Stimulated activated CD4-positive, alpha-beta T cell treated with anti-CD3 and anti-CD28 coated beads, TNF-alpha, amount 100 ng/mL, for 1 hour (primary cell): ENCODE measurements around the gene PRR7.

Experiments used
- DNase-seq, 3 donors: peaks; one replicate each; pipeline ENCODE4 v3.0.0-alpha.2; 2020; ENCODE audit warnings: low read depth in 3 of 3, low spot score in 1 of 3

Gene PRR7

DNA sequence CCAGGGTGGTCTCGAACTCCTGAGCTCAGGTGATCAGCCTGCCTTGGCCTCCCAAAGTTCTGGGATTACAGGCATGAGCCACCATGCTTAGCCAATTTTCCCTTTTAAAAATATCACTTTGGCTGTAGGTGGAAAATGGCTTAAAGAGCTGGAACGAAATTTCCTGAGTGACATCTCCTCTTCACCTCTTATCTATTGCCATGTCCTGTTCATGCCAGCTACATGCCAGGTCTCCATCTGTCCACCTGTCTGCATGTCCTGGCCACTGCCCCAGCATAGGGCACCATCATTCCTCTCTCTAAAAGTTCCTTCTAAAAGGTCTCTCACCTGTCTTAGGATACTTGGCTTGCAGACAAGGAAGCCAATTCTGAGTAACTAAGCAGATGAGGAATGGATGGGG, 22.9 kb upstream of the PRR7 start:
- DNase-seq: no peak

- DNase-seq: no peak
These were observed 21.3 kb upstream of the PRR7 start for GRCh38 chr5:177425196-177425800.

- peak; percentile 94 to 100 (median 98) for DNase-seq
These were observed 20.6 kb upstream of the PRR7 start for GRCh38 chr5:177425801-177426565.

- DNase-seq: no peak
These were observed 19.9 kb upstream of the PRR7 start, which contains the start of gene GRK6 for GRCh38 chr5:177426566-177427210. Gene GRK6 (plus strand): TSS chr5:177426676. CDS start chr5:177426846, 170 bp downstream.

DNA sequence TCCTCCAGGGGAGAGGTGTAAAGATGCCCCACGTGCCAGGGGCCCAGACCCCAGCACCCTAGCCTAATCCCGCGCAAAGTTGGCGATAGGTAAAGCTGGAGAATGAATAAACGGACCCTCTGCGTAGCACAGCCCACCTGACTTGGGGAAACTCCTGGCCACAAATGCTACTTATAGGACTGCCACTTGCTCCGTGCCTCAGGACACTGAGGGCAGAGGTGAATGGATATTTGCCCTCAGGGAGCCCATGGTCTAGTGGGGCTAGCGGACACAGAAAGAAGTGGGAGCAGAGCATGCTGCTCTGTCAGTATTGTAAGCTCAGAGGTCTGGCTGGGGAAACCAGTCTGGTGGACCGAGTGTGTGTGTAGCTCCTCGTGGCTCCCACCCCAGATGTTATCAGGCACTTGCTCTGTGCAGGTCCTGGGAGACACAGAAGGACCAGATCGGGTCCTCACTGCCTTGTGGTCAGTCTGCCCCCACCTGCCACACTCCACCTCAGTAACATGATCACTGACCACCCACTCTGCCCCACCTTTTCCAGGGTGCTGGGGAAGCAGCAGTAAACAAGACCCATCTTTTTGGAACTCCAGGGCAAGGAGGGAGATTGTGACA, 19.3 kb upstream of the PRR7 start:
- no peak for DNase-seq

GRCh38 chr5:177427919-177428573, 18.6 kb upstream of the PRR7 start:
- DNase-seq: no peak

DNA sequence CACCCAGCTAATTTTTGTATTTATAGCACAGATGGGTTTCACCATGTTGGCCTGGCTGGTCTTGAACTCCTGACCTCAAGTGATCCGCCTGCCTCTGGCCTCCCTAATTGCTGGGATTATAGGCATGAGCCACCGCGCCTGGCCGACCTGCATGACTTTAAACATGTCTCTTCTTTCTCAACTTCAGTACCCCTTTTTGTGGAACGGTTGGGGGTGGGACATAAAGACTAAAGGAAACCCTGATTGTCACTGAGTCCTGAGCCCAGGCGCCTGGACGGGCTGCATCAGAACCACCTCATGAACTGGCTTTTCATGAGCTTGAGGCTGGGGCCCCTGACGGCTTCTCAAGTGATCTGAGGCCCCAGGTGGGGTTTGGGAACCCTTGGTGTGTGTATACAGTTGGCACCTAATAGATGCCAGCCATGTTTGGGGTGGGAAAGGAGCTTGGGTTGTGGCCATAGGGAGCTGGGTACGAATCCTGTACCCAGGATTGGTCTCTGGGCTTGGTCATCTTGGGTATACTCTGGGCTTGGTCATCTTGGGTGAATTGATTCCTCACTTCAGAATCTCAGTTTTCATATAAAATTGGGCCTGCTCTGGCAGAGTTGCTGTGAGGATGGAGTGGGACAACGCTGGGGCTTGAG, 17.9 kb upstream of the PRR7 start:
- no peak for DNase-seq

DNA sequence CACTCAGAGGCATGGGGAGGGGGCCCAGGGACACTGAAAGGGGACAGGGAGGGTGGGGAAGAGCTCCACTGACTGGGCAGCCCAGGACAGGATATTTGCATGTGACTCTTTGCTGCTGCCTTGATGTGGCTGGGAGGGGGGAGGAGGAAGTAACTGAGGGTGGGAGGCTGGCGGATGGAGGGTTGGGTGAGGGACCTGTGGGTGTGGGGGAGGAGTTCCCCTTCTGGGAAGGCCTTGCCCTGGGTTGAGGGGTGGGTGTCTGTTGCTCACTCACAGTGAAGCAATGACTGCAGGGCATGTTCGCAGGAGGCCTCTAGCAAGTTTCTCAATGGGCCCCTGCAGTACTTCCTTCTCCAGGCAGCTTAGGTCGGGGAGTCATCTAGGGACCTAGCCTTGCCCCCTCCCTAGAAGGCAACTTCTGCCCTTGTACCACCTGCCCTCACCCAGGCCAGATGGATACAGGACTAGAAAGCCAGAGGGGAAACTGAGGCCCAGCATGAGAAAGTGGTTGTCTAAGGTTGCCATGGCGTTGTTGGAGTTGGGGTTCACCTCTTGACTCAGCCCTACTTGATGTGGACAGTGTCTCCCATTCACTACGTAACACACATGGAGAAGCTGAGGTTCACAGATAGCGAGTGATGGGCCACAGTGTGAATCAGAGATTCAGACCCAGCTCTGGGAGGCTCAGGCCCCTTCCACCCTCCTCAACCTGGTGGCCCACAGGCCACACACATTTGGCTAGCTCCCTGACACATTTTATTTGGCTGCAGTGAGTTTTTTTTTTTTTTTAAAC, 17.2 kb upstream of the PRR7 start:
- peak; percentile 70 to 75 (median 72) for DNase-seq

GRCh38 chr5:177430140-177430951, 16.3 kb upstream of the PRR7 start:
- no peak for DNase-seq

GRCh38 chr5:177430972-177431316, 15.7 kb upstream of the PRR7 start:
- DNase-seq: no peak

GRCh38 chr5:177431317-177432142, 15.1 kb upstream of the PRR7 start:
- no peak for DNase-seq

GRCh38 chr5:177432143-177432838, 14.3 kb upstream of the PRR7 start:
- no peak for DNase-seq

DNA sequence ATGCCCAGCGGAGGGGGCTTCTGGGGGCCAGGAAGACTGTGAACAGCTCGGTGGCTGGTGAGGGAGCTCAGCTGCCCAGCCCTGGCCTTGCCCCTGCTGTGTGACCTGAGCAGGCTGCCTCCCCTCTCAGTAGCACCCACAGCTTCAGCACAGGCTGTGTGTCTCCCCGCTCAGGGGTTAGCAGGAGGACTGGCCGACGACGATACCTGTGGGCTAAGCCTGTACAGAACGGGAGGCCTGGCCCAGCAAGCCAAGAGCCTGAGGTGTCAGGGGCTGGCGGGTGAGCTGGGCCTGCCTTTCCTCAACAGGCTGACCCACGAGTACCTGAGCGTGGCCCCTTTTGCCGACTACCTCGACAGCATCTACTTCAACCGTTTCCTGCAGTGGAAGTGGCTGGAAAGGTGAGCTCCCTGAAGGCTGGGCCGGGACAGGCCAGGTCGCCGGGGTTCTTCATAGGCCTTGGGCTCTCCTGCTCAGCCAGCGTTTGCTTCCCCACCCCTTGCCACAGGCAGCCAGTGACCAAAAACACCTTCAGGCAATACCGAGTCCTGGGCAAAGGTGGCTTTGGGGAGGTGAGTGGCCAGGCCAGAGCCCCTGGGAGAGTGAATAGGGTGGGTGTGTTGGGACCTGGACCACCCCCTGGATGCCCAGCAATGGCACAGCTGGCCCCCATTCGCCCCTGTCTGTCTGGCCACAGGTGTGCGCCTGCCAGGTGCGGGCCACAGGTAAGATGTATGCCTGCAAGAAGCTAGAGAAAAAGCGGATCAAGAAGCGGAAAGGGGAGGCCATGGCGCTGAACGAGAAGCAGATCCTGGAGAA, 13.6 kb upstream of the PRR7 start:
- no peak for DNase-seq

- DNase-seq: no peak
These were observed 12.9 kb upstream of the PRR7 start for GRCh38 chr5:177433658-177434217.

- no peak for DNase-seq
These were observed 12.2 kb upstream of the PRR7 start for GRCh38 chr5:177434437-177434836.

DNA sequence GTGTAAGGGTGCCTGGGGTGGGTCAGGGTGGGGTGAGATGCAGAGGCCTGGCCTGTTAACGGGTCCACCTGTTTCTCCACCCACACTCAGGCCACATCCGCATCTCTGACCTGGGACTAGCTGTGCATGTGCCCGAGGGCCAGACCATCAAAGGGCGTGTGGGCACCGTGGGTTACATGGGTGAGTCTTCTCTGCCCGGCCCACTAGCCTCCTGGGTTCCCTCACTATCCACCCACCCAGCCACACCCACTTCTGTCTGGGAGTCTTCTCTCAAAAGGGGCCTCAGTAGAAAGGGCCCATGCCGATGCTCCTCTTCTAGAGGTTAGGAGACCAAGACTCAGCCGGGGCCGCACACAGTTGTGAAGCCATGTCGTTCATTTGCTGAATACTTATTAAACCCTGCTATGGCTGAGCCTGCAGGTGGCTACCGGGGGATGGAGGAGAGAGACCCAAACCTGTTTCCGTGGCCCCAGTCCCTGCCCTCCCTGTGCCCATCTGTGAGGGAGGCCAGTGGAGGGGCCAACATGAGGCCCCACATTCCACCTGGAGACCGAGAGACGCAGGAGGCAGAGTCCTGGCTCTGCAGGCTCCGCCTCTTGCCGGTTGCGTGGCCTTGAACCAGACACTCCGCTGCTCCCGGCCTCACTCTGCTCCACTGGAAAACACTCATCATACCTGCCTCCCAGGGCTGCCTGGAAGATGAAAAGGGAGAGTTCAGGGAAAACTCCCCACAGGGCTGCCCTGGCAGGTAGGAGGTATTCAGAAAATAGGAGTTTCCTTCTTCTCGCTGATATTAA, 11.5 kb upstream of the PRR7 start:
- DNase-seq: no peak
